Esophagus muscularis mucosa (tissue), 4 donors: ENCODE results near the gene NXNL2.

ENCODE experiments used
- CTCF ChIP-seq, 3 experiments: fragments of 200-600 bp in 2 of 3; fragments of 450-650 bp in 1 of 3; sonication (generic) in 2 of 3; IDR thresholded peaks; one replicate each; pipeline ENCODE4 v1.5.1; 2017 to 2019; ENCODE audit warnings: antibody characterized with exemption in 3 of 3, mild to moderate bottlenecking in 2 of 3, moderate library complexity in 1 of 3
- EP300 ChIP-seq: sonication (generic); formaldehyde crosslinking; IDR thresholded peaks from one replicate; pipeline ENCODE4 v1.6.1; 2017; ENCODE audit warnings: antibody characterized with exemption
- POLR2A ChIP-seq: fragments of 450-650 bp; IDR thresholded peaks from one replicate; pipeline ENCODE4 v1.6.1; 2017; ENCODE audit warnings: antibody characterized with exemption, moderate library complexity, mild to moderate bottlenecking, low read depth
- POLR2AphosphoS5 ChIP-seq, 2 donors: sonication (generic); formaldehyde crosslinking; IDR thresholded peaks; one replicate each; pipeline ENCODE4 v1.6.1; 2017; ENCODE audit warnings: antibody characterized with exemption in 2 of 2

GRCh38 chr9:88551546-88552137 is 16.7 kb downstream of the NXNL2 start:
- no peak for TF ChIP-seq POLR2AphosphoS5 (IDR thresholded peaks at IDR 0.05)
- no peak for TF ChIP-seq EP300
- TF ChIP-seq CTCF (IDR thresholded peaks at IDR 0.05): no peak
- no peak for TF ChIP-seq POLR2A
